H1 (cell line): ENCODE data around the gene BRME1. TPM values are rescaled to one million over a fixed set of nuclear protein-coding genes. Genes with fewer than 3 reads are reported as not detected.

Experiments used
- CTCF ChIA-PET: fragments of 300-600 bp; sonication (Branson Sonifier 250); formaldehyde crosslinking; loops from one replicate; lab custom pipeline; 2021; ENCODE audit not compliant: partially characterized antibody; lab: Charles Lee
- POLR2A ChIA-PET: fragments of 300-600 bp; sonication (Branson Sonifier 250); formaldehyde crosslinking; loops from one replicate; lab custom pipeline; 2021; ENCODE audit warnings: inconsistent platforms; ENCODE audit not compliant: partially characterized antibody; lab: Charles Lee
- DNase-seq, 2 experiments: peaks; one replicate each; pipeline versions ENCODE4 v3.0.0 to v3.0.0-alpha.2; 2010 to 2022; ENCODE audit warnings: low spot score in 2 of 2, low read depth in 1 of 2, mixed read lengths in 1 of 2
- FAIRE-seq: peaks from 2 replicates; lab custom pipeline; 2011; peaks lifted over from hg19 to GRCh38; lab: Jason Lieb, UNC
- H2AFZ ChIP-seq: 2 replicates; pipeline ENCODE4 v1.8.1; 2012; ENCODE audit warnings: low read length, inconsistent platforms
- H2AK5ac ChIP-seq: 2 replicates; pipeline ENCODE4 v1.6.1; 2013; ENCODE audit warnings: low read depth, low read length
- H2BK120ac ChIP-seq: replicated peaks from 2 replicates; pipeline ENCODE3; 2013; ENCODE audit warnings: low read depth, low read length, inconsistent platforms
- H2BK12ac ChIP-seq: 2 replicates; pipeline ENCODE4 v1.6.1; 2013; ENCODE audit warnings: low read depth, low read length
- H2BK15ac ChIP-seq: 2 replicates; pipeline ENCODE4 v1.6.1; 2013; ENCODE audit warnings: low read length
- H2BK20ac ChIP-seq: 2 replicates; pipeline ENCODE4 v1.6.1; 2013; ENCODE audit warnings: low read length
- H2BK5ac ChIP-seq: 2 replicates; pipeline ENCODE4 v1.6.1; 2013; ENCODE audit warnings: low read depth, low read length
- H3K14ac ChIP-seq: 2 replicates; pipeline ENCODE4 v1.6.1; 2013; ENCODE audit warnings: inconsistent platforms; ENCODE audit not compliant: insufficient read length
- H3K18ac ChIP-seq: 2 replicates; pipeline ENCODE4 v1.6.1; 2013; ENCODE audit warnings: low read length; ENCODE audit errors: extremely low read depth
- H3K23ac ChIP-seq: 2 replicates; pipeline ENCODE4 v1.6.1; 2013; ENCODE audit warnings: inconsistent platforms; ENCODE audit not compliant: insufficient read length
- H3K23me2 ChIP-seq: 2 replicates; pipeline ENCODE4 v1.6.1; 2013; ENCODE audit warnings: low read depth, low read length
- H3K27ac ChIP-seq: 2 replicates; pipeline ENCODE4 v1.6.1; 2011; ENCODE audit warnings: low read depth, low read length, inconsistent platforms
- H3K27me3 ChIP-seq, 4 experiments: replicated peaks in 1 of 4; 1 replicate in 1 of 4; 2 replicates in 3 of 4; pipeline versions ENCODE4 v1.6.1 to v1.8.1; 2011 to 2013; ENCODE audit warnings: low read length in 3 of 4, mild to moderate bottlenecking in 3 of 4, inconsistent platforms in 2 of 4, mixed read lengths in 2 of 4, moderate library complexity in 1 of 4; ENCODE audit not compliant: control insufficient read depth in 3 of 4, insufficient read depth in 3 of 4; ENCODE audit errors: extremely low read depth in 1 of 4
- H3K36me3 ChIP-seq, 4 experiments: 2 replicates each; pipeline versions ENCODE4 v1.6.1 to v1.8.1; 2011 to 2013; ENCODE audit warnings: mild to moderate bottlenecking in 4 of 4, low read length in 3 of 4, moderate library complexity in 2 of 4, control low read depth in 1 of 4, inconsistent platforms in 1 of 4; ENCODE audit not compliant: insufficient read depth in 4 of 4, control insufficient read depth in 2 of 4
- H3K4ac ChIP-seq: replicated peaks from 2 replicates; pipeline ENCODE3; 2013; ENCODE audit warnings: low read length, low read depth, mixed read lengths, inconsistent platforms; ENCODE audit not compliant: insufficient read length
- H3K4me1 ChIP-seq, 4 experiments: replicated peaks in 1 of 4; 1 replicate in 1 of 4; 2 replicates in 3 of 4; pipeline versions ENCODE4 v1.6.1 to v1.8.1; 2011 to 2013; ENCODE audit warnings: low read length in 3 of 4, inconsistent platforms in 2 of 4, mixed read lengths in 1 of 4; ENCODE audit not compliant: insufficient read depth in 4 of 4, control insufficient read depth in 3 of 4
- H3K4me2 ChIP-seq, 2 experiments: 2 replicates each; pipeline versions ENCODE4 v1.6.1 to v1.8.1; 2011 to 2013; ENCODE audit warnings: low read depth in 2 of 2, low read length in 2 of 2, control low read depth in 1 of 2, inconsistent platforms in 1 of 2, mild to moderate bottlenecking in 1 of 2; ENCODE audit not compliant: insufficient read depth in 1 of 2
- H3K4me3 ChIP-seq, 4 experiments: fragments of 200-600, 300-600 bp in 1 of 4; sonication (generic), shearing (Covaris generic), sonication (Bioruptor Twin) in 1 of 4; 2 replicates each; pipeline versions ENCODE4 v1.5.1 to v1.8.1; 2011 to 2016; ENCODE audit warnings: low read length in 4 of 4, low read depth in 3 of 4, control low read depth in 2 of 4, inconsistent platforms in 2 of 4, mild to moderate bottlenecking in 2 of 4, mixed read lengths in 1 of 4, moderate library complexity in 1 of 4; ENCODE audit not compliant: insufficient read depth in 2 of 4; ENCODE audit errors: extremely low read depth in 1 of 4
- H3K56ac ChIP-seq: replicated peaks from 2 replicates; pipeline ENCODE3; 2013; ENCODE audit warnings: low read depth, mild to moderate bottlenecking, mixed read lengths, low read length, inconsistent platforms; ENCODE audit not compliant: insufficient read length
- H3K79me1 ChIP-seq: 2 replicates; pipeline ENCODE4 v1.6.1; 2013; ENCODE audit warnings: low read depth, low read length, control low read depth
- H3K79me2 ChIP-seq, 2 experiments: 2 replicates each; pipeline versions ENCODE4 v1.6.1 to v1.8.1; 2012 to 2013; ENCODE audit warnings: low read length in 2 of 2, mild to moderate bottlenecking in 2 of 2, inconsistent platforms in 1 of 2; ENCODE audit not compliant: insufficient read depth in 2 of 2, control insufficient read depth in 1 of 2
- H3K9ac ChIP-seq, 4 experiments: replicated peaks in 1 of 4; 1 replicate in 1 of 4; 2 replicates in 3 of 4; pipeline versions ENCODE4 v1.6.1 to v1.8.1; 2011 to 2013; ENCODE audit warnings: low read depth in 3 of 4, low read length in 3 of 4, control low read depth in 2 of 4, mild to moderate bottlenecking in 2 of 4, moderate library complexity in 2 of 4, inconsistent platforms in 1 of 4; ENCODE audit errors: extremely low read depth in 1 of 4
- H3K9me3 ChIP-seq, 2 experiments: 2 replicates each; pipeline versions ENCODE4 v1.6.1 to v1.8.1; 2012 to 2013; ENCODE audit warnings: mild to moderate bottlenecking in 2 of 2, moderate library complexity in 2 of 2, control low read depth in 1 of 2, inconsistent platforms in 1 of 2, low read depth in 1 of 2, low read length in 1 of 2, mixed read lengths in 1 of 2; ENCODE audit not compliant: insufficient read depth in 2 of 2
- H4K20me1 ChIP-seq, 2 experiments: replicated peaks in 1 of 2; 2 replicates each; pipeline versions ENCODE3 to v1.8.1; 2011 to 2013; ENCODE audit warnings: inconsistent platforms in 2 of 2, low read length in 2 of 2, mild to moderate bottlenecking in 1 of 2; ENCODE audit not compliant: insufficient read depth in 2 of 2, control insufficient read depth in 1 of 2
- H4K5ac ChIP-seq: 2 replicates; pipeline ENCODE4 v1.6.1; 2013; ENCODE audit warnings: low read length, low read depth, mixed read lengths, inconsistent platforms; ENCODE audit not compliant: insufficient read length
- H4K8ac ChIP-seq: 2 replicates; pipeline ENCODE4 v1.8.0; 2013; ENCODE audit warnings: mild to moderate bottlenecking, moderate library complexity, low read length, inconsistent platforms; ENCODE audit not compliant: insufficient read depth; ENCODE audit errors: extremely low read depth
- H4K91ac ChIP-seq: replicated peaks from 2 replicates; pipeline ENCODE3; 2013; ENCODE audit warnings: low read length, mixed read lengths, inconsistent platforms; ENCODE audit not compliant: insufficient read length
- CTBP2 ChIP-seq: IDR thresholded peaks from 2 replicates; pipeline ENCODE4 v1.7.0; 2011; ENCODE audit warnings: borderline replicate concordance, mild to moderate bottlenecking, moderate library complexity, mixed read lengths, low read length; ENCODE audit not compliant: insufficient read depth, insufficient read length
- WGBS, 2 experiments: shearing (Covaris generic) in 1 of 2; methylation state at CpG; one replicate each; pipeline versions ENCODE4 v1.1.6 to v1.1.7; 2013 to 2015; ENCODE audit warnings: low lambda C conversion rate in 2 of 2, mixed read lengths in 2 of 2, inconsistent platforms in 1 of 2, low coverage in 1 of 2, missing lambda C conversion rate in 1 of 2; ENCODE audit not compliant: insufficient replicate concordance in 2 of 2, insufficient coverage in 1 of 2, insufficient read length in 1 of 2; ENCODE audit errors: extremely low coverage in 1 of 2, missing lambda C conversion rate in 1 of 2; 5-methylcytosine and 5-hydroxymethylcytosine counted together
- polyA plus RNA-seq, 7 experiments: library from polyadenylated mRNA; depleted of rRNA in 3 of 7; stranded (reverse) in 5 of 7; unstranded in 2 of 7; fragments of >200 nt in 5 of 7; fragments of 200-250 nt in 2 of 7; gene quantifications; 1 replicate in 5 of 7; 2 replicates in 1 of 7; 4 replicates in 1 of 7; pipeline versions ENCODE4 v1.2.1 to v1.2.3, GENCODE V29; 2011 to 2013; ENCODE audit warnings: missing spikeins in 2 of 7, mixed read lengths in 2 of 7
- total RNA-seq: library from RNA; stranded (reverse); fragmentation: NEBNext Ultra II Directional; extraction: Animal tissue kit (Norgen Biotek cat#: 25700); gene quantifications from 2 replicates; pipeline ENCODE4 v1.2.1, GENCODE V29; 2021
- TF ChIP-seq, protein P1 (sequence below): IDR thresholded peaks from 2 replicates; pipeline ENCODE4 v1.6.1; 2012; ENCODE audit warnings: low read length, inconsistent platforms

The BRME1 gene
- total and polyA plus RNA-seq, 2 of the 8 experiments (the other 6 are each of a cell fraction or from before 2014, with no cell fraction given): 4.6 to 4.7 TPM

DNA sequence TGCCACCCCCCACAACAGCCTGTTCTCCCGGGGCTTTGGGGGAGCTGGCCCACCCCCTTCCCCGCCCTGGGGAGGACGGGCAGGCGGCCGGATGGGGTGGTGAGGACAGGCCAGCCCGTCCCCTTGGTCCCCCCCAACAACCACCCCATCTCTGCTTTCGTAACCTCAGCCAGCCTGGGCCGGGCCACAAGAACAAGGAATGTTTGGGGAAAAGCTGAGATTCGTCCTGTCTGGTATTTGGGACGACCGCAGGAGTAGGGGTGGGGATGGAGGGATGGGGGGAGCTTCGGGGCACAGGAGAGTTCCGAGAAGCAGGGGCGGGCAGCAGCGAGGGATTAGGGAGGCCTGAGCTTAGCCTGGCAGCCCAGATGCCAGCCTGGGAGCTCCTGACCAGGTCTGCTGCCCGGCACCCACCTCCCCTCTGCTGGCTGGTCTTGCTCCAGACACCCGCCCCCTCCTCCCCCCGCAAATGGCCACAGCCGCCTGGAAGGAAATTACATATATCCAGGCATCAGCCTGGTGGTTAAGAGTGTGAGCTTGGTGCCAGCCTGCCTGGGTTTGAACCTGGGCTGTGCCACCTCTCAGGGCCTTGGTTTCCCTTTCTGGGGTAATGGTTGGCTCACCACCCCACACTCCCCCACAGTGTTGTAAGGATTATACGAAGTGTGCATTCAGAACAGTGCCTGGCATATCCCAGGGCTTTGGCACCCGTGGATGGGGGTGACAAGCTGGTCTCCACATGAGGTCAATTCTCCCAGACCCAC lies 32.6 kb upstream of the BRME1 start, which contains the start of gene PODNL1:
Gene PODNL1, minus strand, starts transcription at position 117 of the 764 bp plus-strand sequence. CDS start 236 bp downstream, outside the sequence.
- peaks cover 0 to 2% (median 0%) of the 10 kb centered on the region in 4 experiments; a peak in 1 of 7 replicates for H3K27me3 ChIP-seq
- no peak within 1 kb of the TSS; a peak in 1 of 7 replicates for H3K9ac ChIP-seq
- peak within 1 kb of the TSS; percentile 53 for H3K4ac ChIP-seq
- peak within 1 kb of the TSS; percentile 32 for H3K18ac ChIP-seq
- H3K4me2 ChIP-seq: peak within 1 kb of the TSS; percentile 22 to 44; a peak in 3 of 4 replicates
- ChIA-PET POLR2A (interaction anchor here (0.7 to 5.5 kb wide), 10 partner anchors 9 to 65 kb away, joined by 3 to 35 read pairs (median 4); partner anchors contain the start of gene DCAF15), CTCF (interaction anchor here (0.9 to 3.7 kb wide), 8 partner anchors 11 to 130 kb away, joined by 3 to 26 read pairs (median 4); no protein-coding TSS in a partner anchor)
- H2BK5ac ChIP-seq: peak within 1 kb of the TSS; percentile 87; the same call in 1 of the 2 replicates
- DNase-seq (no peak), FAIRE-seq (no peak)
- H2AK5ac ChIP-seq: 0 out of 2 replicates have a peak within 1 kb of the TSS, but pooled peaks have one; percentile 75
- peaks cover 3% of the 10 kb centered on the region; the same call in 1 of the 2 replicates for H3K79me1 ChIP-seq
- 0 out of 2 replicates have a peak within 1 kb of the TSS, but pooled peaks have one; percentile 48 for H2BK20ac ChIP-seq
- H3K23ac ChIP-seq: no peak within 1 kb of the TSS
- H2BK15ac ChIP-seq: peak within 1 kb of the TSS; percentile 81; the same call in 1 of the 2 replicates
- H3K4me3 ChIP-seq: peak within 1 kb of the TSS in 1 of 4 experiments; percentile 34; a peak in 1 of 8 replicates
- peak within 1 kb of the TSS; percentile 33; the same call in 1 of the 2 replicates for H2AFZ ChIP-seq
- peak within 1 kb of the TSS; percentile 89 for H4K91ac ChIP-seq
- H3K56ac ChIP-seq: no peak within 1 kb of the TSS
- peak within 1 kb of the TSS; percentile 85 for H4K8ac ChIP-seq
- no peaks in the 10 kb centered on the region for H3K36me3 ChIP-seq
- no peak within 1 kb of the TSS for H3K14ac ChIP-seq
- H3K79me2 ChIP-seq: no peaks in the 10 kb centered on the region
- H3K9me3 ChIP-seq: no peaks in the 10 kb centered on the region
- peak within 1 kb of the TSS; percentile 87; the same call in 1 of the 2 replicates for H2BK12ac ChIP-seq
- H4K5ac ChIP-seq: peak within 1 kb of the TSS; percentile 31
- H4K20me1 ChIP-seq: peaks cover 0 to 6% of the 10 kb centered on the region in 2 experiments
- peaks cover 14% of the 10 kb centered on the region; the same call in 1 of the 2 replicates for H3K23me2 ChIP-seq
- no peak within 1 kb of the TSS for H3K27ac ChIP-seq
- H2BK120ac ChIP-seq: no peak within 1 kb of the TSS
- H3K4me1 ChIP-seq: peaks cover 3 to 34% (median 19%) of the 10 kb centered on the region in 4 experiments
- 78% methylated on average over 7 of the region's 21 CpGs; no CpG with 5 or more reads in 1 of the 2 experiments for WGBS, 2 experiments
- TF ChIP-seq, protein P1, sequence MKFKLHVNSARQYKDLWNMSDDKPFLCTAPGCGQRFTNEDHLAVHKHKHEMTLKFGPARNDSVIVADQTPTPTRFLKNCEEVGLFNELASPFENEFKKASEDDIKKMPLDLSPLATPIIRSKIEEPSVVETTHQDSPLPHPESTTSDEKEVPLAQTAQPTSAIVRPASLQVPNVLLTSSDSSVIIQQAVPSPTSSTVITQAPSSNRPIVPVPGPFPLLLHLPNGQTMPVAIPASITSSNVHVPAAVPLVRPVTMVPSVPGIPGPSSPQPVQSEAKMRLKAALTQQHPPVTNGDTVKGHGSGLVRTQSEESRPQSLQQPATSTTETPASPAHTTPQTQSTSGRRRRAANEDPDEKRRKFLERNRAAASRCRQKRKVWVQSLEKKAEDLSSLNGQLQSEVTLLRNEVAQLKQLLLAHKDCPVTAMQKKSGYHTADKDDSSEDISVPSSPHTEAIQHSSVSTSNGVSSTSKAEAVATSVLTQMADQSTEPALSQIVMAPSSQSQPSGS: no peak
- no peak for TF ChIP-seq CTBP2
